ENCODE data around the gene PROM1.

DNA sequence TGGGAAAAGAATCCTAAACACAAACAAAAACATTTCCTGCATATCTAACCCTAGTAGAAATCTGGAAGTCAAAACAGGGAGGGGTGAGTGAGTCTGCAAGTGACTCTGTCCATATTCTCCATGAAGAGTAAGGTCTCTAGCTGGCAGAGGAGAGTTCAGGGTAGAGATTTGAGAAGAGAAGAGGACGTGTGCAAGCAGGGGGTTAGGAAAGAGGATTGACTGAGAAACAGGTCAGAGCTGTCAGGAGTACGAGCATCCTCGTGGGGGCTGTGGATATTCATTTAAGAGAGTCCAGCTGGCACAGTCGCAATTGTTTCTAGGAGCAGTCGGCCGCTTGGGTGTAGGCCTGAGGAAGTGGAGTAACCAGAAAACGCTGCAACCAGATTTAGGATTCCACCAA is 27.9 kb downstream of the PROM1 start:
- no peak for TF ChIP-seq CTCF (IDR thresholded peaks at IDR 0.05; ENCODE audit: insufficient read depth, low read length, poor library complexity, severe bottlenecking)
- no peak for TF ChIP-seq EZH2phosphoT487 (conservative IDR thresholded peaks at IDR 0.05; ENCODE audit: low read length)
